GM10266 (cell line): ENCODE results near the gene CCL2.

Source experiments
- DNase-seq: peaks from one replicate; pipeline ENCODE4 v3.0.0; 2012; ENCODE audit errors: extremely low spot score
- CTCF ChIP-seq: IDR thresholded peaks from 2 replicates; pipeline ENCODE4 v1.5.1; 2012; ENCODE audit warnings: mild to moderate bottlenecking, low read depth; ENCODE audit not compliant: control insufficient read depth, insufficient read depth; ENCODE audit errors: missing control alignments

The CCL2 gene

GRCh38 chr17:34227707-34228106 is 27.4 kb upstream of the CCL2 start:
- no peak for DNase-seq
- TF ChIP-seq CTCF: no peak

- no peak for DNase-seq
- TF ChIP-seq CTCF: no peak
These were observed 26.3 kb upstream of the CCL2 start for GRCh38 chr17:34228781-34229180.

- TF ChIP-seq CTCF: no peak
- no peak for DNase-seq
These were observed 24.7 kb upstream of the CCL2 start for GRCh38 chr17:34230342-34230741.

GRCh38 chr17:34234616-34235015 is 20.5 kb upstream of the CCL2 start:
- no peak for DNase-seq
- no peak for TF ChIP-seq CTCF

- TF ChIP-seq CTCF: no peak
- no peak for DNase-seq
These were observed 19.6 kb upstream of the CCL2 start for GRCh38 chr17:34235389-34236028.

GRCh38 chr17:34236281-34236892 is 18.7 kb upstream of the CCL2 start:
- no peak for TF ChIP-seq CTCF
- DNase-seq: no peak

- DNase-seq: no peak
- no peak for TF ChIP-seq CTCF
These were observed 17.6 kb upstream of the CCL2 start for GRCh38 chr17:34237458-34237857.
